Prostate gland (tissue), 2 donors: ENCODE data around the gene SCTR.

Experiments used
- CTCF ChIP-seq, 4 experiments: fragments of 200-600 bp in 2 of 4; fragments of 450-650 bp in 2 of 4; sonication (generic) in 2 of 4; IDR thresholded peaks; 1 replicate in 3 of 4; 2 replicates in 1 of 4; pipeline ENCODE4 v1.5.1; 2016 to 2019; ENCODE audit warnings: antibody characterized with exemption in 4 of 4, mild to moderate bottlenecking in 2 of 4, moderate library complexity in 2 of 4
- POLR2A ChIP-seq: fragments of 450-650 bp; IDR thresholded peaks from one replicate; pipeline ENCODE4 v1.6.1; 2016; ENCODE audit warnings: antibody characterized with exemption, mild to moderate bottlenecking

- TF ChIP-seq POLR2A (no peak), CTCF (IDR thresholded peaks at IDR 0.05) (no peak)
Observed at GRCh38 chr2:119421304-119421703, 103.0 kb downstream of the SCTR start.
